GM10266 (cell line): ENCODE results near the gene ZNF841.
A peak's percentile ranks its signal among the peaks of the same experiment; 100 is the strongest.
"Not testable (repeated sequence)": the region's sequence is repeated elsewhere in the genome, so short reads cannot be mapped to it uniquely, and the experiment has no call there.

Experiments used
- DNase-seq: peaks from one replicate; pipeline ENCODE4 v3.0.0; 2012; ENCODE audit errors: extremely low spot score
- TF ChIP-seq, protein P1 (sequence below): IDR thresholded peaks from 2 replicates; pipeline ENCODE4 v1.5.1; 2012; ENCODE audit warnings: mild to moderate bottlenecking, low read depth; ENCODE audit not compliant: control insufficient read depth, insufficient read depth; ENCODE audit errors: missing control alignments

ZNF841 gene

DNA sequence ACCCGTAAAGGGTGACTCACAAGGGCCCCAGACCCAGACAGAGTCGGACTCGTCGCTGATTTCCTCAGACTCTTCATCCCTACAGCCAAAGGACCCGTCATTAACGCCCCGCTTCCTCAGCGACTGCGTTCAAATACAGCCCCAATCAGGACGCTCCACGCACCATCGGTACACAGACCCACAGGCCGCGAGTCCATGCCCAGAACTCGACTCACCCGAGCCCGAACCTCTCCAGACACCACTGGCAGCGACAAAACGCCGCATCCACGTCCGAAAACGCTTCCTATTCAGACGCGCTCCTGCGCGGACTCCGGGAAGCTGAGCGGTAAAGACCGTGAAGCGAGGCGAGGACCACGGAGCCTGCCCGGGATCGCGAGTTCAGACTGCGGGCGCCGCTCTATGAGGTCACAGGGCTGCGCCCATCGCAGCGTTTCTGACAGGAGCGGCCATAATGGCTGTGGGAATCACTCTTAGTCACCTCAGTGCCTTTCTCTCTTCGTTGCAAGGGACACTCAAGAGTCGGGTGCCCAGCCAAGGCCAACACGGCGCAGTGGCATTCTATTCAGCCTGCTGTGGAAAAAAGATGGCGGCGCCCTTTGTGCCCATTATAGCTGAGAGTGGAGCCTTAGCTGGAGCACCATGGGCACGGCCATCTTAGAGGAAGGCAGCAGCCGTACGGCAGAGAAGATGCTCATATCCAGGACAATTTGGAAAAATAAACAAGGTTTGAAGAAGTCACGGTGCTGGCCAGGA, 67.4 kb downstream of the ZNF841 start, which contains the start of gene ZNF614:
TSS of gene ZNF614 (minus strand) at position 353 of the 753 bp plus-strand sequence. CDS start 2,634 bp downstream, outside the sequence.
- TF ChIP-seq, protein P1, sequence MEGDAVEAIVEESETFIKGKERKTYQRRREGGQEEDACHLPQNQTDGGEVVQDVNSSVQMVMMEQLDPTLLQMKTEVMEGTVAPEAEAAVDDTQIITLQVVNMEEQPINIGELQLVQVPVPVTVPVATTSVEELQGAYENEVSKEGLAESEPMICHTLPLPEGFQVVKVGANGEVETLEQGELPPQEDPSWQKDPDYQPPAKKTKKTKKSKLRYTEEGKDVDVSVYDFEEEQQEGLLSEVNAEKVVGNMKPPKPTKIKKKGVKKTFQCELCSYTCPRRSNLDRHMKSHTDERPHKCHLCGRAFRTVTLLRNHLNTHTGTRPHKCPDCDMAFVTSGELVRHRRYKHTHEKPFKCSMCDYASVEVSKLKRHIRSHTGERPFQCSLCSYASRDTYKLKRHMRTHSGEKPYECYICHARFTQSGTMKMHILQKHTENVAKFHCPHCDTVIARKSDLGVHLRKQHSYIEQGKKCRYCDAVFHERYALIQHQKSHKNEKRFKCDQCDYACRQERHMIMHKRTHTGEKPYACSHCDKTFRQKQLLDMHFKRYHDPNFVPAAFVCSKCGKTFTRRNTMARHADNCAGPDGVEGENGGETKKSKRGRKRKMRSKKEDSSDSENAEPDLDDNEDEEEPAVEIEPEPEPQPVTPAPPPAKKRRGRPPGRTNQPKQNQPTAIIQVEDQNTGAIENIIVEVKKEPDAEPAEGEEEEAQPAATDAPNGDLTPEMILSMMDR, result no peak
- DNase-seq, result peak; percentile 86

DNA sequence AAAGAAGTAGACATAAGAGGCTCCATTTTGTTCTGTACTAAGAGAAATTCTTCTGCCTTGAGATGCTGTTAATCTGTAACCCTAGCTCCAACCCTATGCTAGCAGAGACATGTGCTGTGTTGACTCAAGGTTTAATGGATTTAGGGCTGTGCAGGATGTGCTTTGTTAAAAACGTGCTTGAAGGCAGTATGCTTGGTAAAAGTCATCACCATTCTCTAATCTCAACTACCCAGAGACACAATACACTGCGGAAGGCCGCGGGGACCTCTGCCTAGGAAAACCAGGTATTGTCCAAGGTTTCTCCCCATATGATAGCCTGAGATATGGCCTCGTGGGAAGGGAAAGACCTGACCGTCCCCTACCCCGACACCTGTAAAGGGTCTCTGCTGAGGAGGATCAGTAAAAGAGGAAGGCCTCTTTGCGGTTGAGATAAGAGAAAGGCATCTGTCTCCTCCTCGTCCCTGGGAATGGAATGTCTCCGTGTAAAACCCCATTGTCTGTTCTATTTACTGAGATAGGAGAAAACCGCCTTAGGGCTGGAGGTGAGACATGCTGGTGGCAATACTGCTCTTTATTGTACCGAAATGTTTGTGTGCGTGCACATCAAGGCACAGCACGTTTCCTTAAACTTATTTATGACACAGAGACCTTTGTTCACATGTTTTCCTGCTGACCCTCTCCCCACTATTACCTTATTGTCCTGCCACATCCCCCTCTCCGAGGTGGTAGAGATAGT, 69.1 kb downstream of the ZNF841 start:
- DNase-seq, result not testable (repeated sequence)

DNA sequence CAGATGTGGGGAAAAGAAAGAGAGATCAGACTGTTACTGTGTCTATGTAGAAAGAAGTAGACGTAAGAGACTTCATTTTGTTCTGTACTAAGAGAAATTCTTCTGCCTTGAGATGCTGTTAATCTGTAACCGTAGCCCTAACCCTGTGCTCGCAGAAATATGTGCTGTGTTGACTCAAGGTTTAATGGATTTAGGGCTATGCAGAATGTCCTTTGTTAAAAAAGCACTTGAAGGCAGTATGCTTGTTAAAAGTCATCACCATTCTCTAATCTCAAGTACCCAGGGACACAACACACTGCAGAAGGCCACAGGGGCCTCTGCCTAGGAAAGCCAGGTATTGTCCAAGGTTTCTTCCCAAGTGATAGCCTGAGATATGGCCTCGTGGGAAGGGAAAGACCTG, 71.1 kb downstream of the ZNF841 start:
- DNase-seq, result not testable (repeated sequence)

DNA sequence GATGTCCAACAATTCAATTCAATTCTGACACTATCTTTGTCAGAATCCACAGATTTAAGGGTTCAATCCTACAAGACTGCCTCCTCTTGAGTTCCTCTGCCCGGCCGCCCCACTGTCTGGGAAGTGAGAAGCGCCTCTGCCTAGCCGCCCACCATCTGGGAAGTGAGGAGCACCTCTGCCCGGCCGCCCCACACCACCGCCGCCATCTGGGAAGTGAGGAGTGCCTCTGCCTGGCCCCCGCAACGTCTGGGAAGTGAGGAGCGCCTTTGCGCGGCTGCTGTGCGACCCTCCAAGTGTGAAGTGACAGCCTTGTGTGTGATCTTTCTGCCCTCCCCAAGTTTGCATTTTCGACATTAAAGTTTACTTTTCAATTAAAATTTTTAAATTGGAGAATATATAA, 73.4 kb downstream of the ZNF841 start:
- TF ChIP-seq, protein P1, result no peak
- no peak for DNase-seq

DNA sequence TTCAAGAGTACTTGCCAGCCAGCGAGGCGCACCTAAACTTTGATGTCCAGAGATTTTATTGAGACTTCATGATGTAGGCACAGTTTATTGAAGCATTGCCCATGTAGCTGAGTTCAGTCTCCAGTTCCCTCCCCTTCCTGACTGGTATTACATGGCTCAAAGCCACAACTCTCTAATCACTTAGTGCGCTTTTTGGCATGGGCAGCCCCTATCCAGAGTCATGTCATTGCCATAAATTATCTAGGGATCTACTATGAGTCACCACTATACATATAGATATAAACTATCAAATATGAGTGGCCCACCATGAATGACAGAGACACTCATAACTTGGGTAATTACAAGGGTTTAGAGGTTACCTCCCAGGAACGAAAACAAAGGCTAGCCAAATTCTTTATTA, 75.1 kb downstream of the ZNF841 start:
- TF ChIP-seq, protein P1, result no peak
- no peak for DNase-seq
